ENCODE data around the gene CERK.

CERK gene

GRCh38 chr22:46657655-46657953 is 80.4 kb downstream of the CERK start:
- no peak for TF ChIP-seq CTCF (IDR thresholded peaks at IDR 0.05; ENCODE audit: control insufficient read depth, insufficient read depth, low read depth, low read length, missing control alignments)

GRCh38 chr22:46656856-46657654 is 81.0 kb downstream of the CERK start:
- no peak overlapping the region for H3K4me3 ChIP-seq (ENCODE audit: control insufficient read depth, low read depth, low read length)
- DNase-seq (ENCODE audit: low read depth) = no peak
- no peak for TF ChIP-seq CTCF (IDR thresholded peaks at IDR 0.05; ENCODE audit: control insufficient read depth, insufficient read depth, low read depth, low read length, missing control alignments)

More at GRCh38 chr22:46657655-46657953, 80.4 kb downstream of the CERK start:
- no peak overlapping the region for H3K4me3 ChIP-seq (ENCODE audit: control insufficient read depth, low read depth, low read length)
- DNase-seq (ENCODE audit: low read depth) = no peak

DNA sequence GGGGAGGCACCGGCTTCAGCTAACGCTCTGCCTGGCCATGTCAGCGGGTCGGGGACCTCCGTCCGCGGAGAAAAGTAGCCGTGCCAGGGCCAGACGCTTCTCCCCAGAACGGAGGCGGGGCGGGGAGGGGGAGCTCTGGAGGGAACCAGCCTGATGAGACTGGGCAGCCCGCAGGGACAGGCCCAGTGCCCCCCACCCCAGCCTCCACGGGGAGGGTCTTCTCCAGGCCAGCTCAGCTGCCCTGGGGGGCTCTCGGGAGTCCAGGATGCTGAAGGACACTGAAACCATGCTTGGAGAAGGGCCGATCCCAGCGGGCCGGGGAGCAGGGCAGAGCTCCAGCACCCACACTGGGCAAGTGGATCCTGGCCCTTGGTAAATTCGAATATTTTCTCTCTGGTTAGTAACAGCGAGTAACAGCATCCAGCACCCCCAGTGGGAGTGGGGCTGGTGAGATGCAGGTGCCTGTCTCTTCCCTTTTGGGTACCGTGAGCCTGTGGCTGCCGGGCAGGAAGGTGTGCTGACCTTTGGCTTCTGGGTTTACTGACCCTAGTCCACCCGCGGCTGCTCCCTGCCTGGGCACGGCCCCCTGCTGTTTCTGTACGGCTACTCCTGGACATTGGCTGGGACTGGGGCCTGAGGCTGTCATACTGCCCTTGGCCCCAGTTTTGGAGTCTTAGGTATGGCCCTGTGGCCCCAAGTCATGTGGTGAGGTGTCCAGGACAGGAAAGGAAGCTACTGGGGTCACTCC is 82.0 kb downstream of the CERK start:
- no peak for DNase-seq (ENCODE audit: low read depth)
- H3K4me3 ChIP-seq (ENCODE audit: control insufficient read depth, low read depth, low read length) = no peak overlapping the region
- TF ChIP-seq CTCF (IDR thresholded peaks at IDR 0.05; ENCODE audit: control insufficient read depth, insufficient read depth, low read depth, low read length, missing control alignments) = no peak

DNA sequence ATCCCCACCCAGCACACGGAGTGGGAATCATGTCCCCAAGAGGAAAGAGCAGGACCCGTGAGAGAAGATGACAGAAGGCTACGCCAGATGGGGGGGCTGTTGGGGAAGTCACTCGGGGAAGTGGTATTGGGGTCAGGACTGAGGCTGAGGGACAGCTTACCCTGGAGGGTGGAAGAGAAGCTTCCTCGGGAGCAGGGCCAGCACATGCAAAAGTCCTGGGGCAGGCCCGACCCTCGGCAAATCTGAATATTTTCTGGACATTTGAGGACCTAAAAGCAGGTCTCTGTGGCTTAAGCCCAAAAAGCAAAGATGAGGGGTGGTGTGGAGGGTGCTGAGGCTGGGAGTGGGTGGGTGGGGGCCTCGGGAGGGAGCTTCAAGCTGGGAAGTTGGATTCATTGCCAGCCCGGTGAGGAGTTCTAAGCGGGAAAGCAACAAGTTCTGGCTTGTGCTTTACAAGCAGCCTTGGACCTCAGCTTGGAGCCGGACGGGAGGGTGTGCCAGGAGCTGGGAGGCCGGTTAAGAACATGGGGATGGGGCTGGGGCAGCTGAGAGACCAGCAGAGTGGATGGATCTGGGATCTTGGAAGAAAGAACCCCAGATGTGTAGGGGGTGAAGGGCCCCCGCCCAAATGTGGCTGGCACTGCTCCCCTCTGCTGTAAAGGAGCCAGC is 83.0 kb downstream of the CERK start:
- no peak for DNase-seq (ENCODE audit: low read depth)
- TF ChIP-seq CTCF (IDR thresholded peaks at IDR 0.05; ENCODE audit: control insufficient read depth, insufficient read depth, low read depth, low read length, missing control alignments) = no peak
- H3K4me3 ChIP-seq (ENCODE audit: control insufficient read depth, low read depth, low read length) = no peak overlapping the region

GRCh38 chr22:46654426-46654825 is 83.6 kb downstream of the CERK start:
- no peak overlapping the region for H3K4me3 ChIP-seq (ENCODE audit: control insufficient read depth, low read depth, low read length)
- TF ChIP-seq CTCF (IDR thresholded peaks at IDR 0.05; ENCODE audit: control insufficient read depth, insufficient read depth, low read depth, low read length, missing control alignments) = no peak
- DNase-seq (ENCODE audit: low read depth) = no peak

GRCh38 chr22:46653596-46653995 is 84.5 kb downstream of the CERK start:
- no peak for TF ChIP-seq CTCF (IDR thresholded peaks at IDR 0.05; ENCODE audit: control insufficient read depth, insufficient read depth, low read depth, low read length, missing control alignments)
- H3K4me3 ChIP-seq (ENCODE audit: control insufficient read depth, low read depth, low read length) = no peak overlapping the region
- no peak for DNase-seq (ENCODE audit: low read depth)

Data from AG09309 (cell line).